ENCODE data around the gene RAB8B. TPM values are rescaled to one million over a fixed set of nuclear protein-coding genes. Genes with fewer than 3 reads are reported as not detected.

Gene RAB8B
- total and polyA plus RNA-seq, 2 donors from 2014 or later = 7.1 to 33.6 TPM

DNA sequence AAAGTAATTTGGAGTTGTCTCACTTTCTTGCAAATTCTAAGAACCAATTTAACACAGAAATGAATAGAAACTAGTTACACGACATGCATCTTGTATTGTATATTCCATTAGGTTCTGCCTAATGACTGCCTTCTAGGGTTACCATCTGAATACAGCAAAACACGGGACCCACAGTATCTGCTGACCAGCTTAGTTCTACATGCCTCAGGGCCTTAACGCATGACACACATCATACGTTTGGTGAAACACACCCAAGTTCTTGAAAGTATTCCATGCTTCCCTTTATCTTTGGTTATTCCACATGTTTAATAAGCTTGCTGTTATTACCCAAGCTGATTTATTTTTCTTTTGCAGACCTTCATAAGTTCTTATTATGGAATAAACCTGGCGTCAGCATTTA is 115.9 kb downstream of the RAB8B start:
- DNase-seq (no peak), FAIRE-seq (no peak)
- peak overlapping the region in 1 of 2 donors; percentile 52 for H3K27ac ChIP-seq (ENCODE audit: low read depth in 2 of 2, low read length in 2 of 2)
- TF ChIP-seq CTCF (IDR thresholded peaks at IDR 0.05; ENCODE audit: borderline replicate concordance, extremely low read depth, insufficient read depth) = no peak
- no peak overlapping the region for H3K4me3 ChIP-seq (ENCODE audit: low read length in 3 of 3)
- no peaks in the 10 kb centered on the region for H3K27me3 ChIP-seq (ENCODE audit: control insufficient read depth, insufficient read depth, low read length)
- no peaks in the 10 kb centered on the region for H3K36me3 ChIP-seq (ENCODE audit: control insufficient read depth in 2 of 3, insufficient read depth in 3 of 3, low read length in 3 of 3)
- no peak overlapping the region for H3K9ac ChIP-seq (ENCODE audit: low read length in 3 of 3)
- H3K9me3 ChIP-seq (ENCODE audit: control insufficient read depth in 2 of 3, insufficient read depth in 1 of 3, low read length in 3 of 3) = no peaks in the 10 kb centered on the region
- H3K4me1 ChIP-seq (ENCODE audit: control insufficient read depth in 2 of 3, insufficient read depth in 2 of 3, low read depth in 1 of 3, low read length in 3 of 3) = peaks cover 5 to 7% (median 6%) of the 10 kb centered on the region in 3 donors
- intact Hi-C loops (cut with DNase I) = no loop called here

- H3K36me3 ChIP-seq (ENCODE audit: control insufficient read depth in 2 of 3, insufficient read depth in 3 of 3, low read length in 3 of 3) = no peaks in the 10 kb centered on the region
- peak overlapping the region; percentile 18 to 52 for H3K27ac ChIP-seq (ENCODE audit: low read depth in 2 of 2, low read length in 2 of 2)
- H3K9ac ChIP-seq (ENCODE audit: low read length in 3 of 3) = no peak overlapping the region
- intact Hi-C loops (cut with DNase I) = no loop called here
- FAIRE-seq = peak; percentile 74
- no peak for TF ChIP-seq CTCF (IDR thresholded peaks at IDR 0.05; ENCODE audit: borderline replicate concordance, extremely low read depth, insufficient read depth)
- peaks cover 5 to 7% (median 6%) of the 10 kb centered on the region in 3 donors for H3K4me1 ChIP-seq (ENCODE audit: control insufficient read depth in 2 of 3, insufficient read depth in 2 of 3, low read depth in 1 of 3, low read length in 3 of 3)
- no peaks in the 10 kb centered on the region for H3K27me3 ChIP-seq (ENCODE audit: control insufficient read depth, insufficient read depth, low read length)
- DNase-seq = peak in 2 of 5 donors; percentile 24 to 64
- H3K4me3 ChIP-seq (ENCODE audit: low read length in 3 of 3) = no peak overlapping the region
- H3K9me3 ChIP-seq (ENCODE audit: control insufficient read depth in 2 of 3, insufficient read depth in 1 of 3, low read length in 3 of 3) = no peaks in the 10 kb centered on the region
Observed at GRCh38 chr15:63306492-63307073, 117.2 kb downstream of the RAB8B start.

DNA sequence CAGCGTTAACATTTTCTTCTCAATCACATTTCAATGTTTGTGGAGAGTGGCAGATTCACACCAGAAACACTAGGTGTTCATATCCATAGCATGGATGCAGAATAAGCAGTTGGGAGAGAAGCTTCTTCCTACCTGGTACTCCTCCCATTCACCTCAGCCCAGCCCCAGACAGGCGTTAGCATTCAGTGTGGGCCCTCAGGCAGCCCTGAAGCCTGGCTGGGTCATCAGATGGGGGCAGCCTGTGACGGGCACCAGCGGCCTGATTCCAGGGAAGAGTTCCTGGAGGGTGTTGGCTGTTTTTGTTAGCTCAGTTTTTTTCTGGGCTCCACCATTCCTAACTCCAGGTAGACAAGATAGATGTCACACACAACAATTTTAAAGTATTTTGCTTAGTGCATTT is 119.1 kb downstream of the RAB8B start:
- intact Hi-C loops (cut with DNase I) = no loop called here
- Histone ChIP-seq H3K4me1 (ENCODE audit: control insufficient read depth in 2 of 3, insufficient read depth in 2 of 3, low read depth in 1 of 3, low read length in 3 of 3) (peaks cover 5 to 7% (median 6%) of the 10 kb centered on the region in 3 donors), H3K27ac (ENCODE audit: low read depth in 2 of 2, low read length in 2 of 2) (no peak overlapping the region), H3K9ac (ENCODE audit: low read length in 3 of 3) (no peak overlapping the region), H3K9me3 (ENCODE audit: control insufficient read depth in 2 of 3, insufficient read depth in 1 of 3, low read length in 3 of 3) (no peaks in the 10 kb centered on the region), H3K36me3 (ENCODE audit: control insufficient read depth in 2 of 3, insufficient read depth in 3 of 3, low read length in 3 of 3) (no peaks in the 10 kb centered on the region), H3K4me3 (ENCODE audit: low read length in 3 of 3) (no peak overlapping the region), H3K27me3 (ENCODE audit: control insufficient read depth, insufficient read depth, low read length) (no peaks in the 10 kb centered on the region)
- no peak for DNase-seq
- no peak for FAIRE-seq
- TF ChIP-seq CTCF (IDR thresholded peaks at IDR 0.05; ENCODE audit: borderline replicate concordance, extremely low read depth, insufficient read depth) = no peak

GRCh38 chr15:63308947-63309346 is 119.5 kb downstream of the RAB8B start:
- no peak overlapping the region for H3K9ac ChIP-seq (ENCODE audit: low read length in 3 of 3)
- H3K27me3 ChIP-seq (ENCODE audit: control insufficient read depth, insufficient read depth, low read length) = no peaks in the 10 kb centered on the region
- H3K9me3 ChIP-seq (ENCODE audit: control insufficient read depth in 2 of 3, insufficient read depth in 1 of 3, low read length in 3 of 3) = no peaks in the 10 kb centered on the region
- no peak overlapping the region for H3K4me3 ChIP-seq (ENCODE audit: low read length in 3 of 3)
- FAIRE-seq (no peak), DNase-seq (no peak)
- intact Hi-C loops (cut with DNase I) = no loop called here
- peaks cover 5 to 7% (median 6%) of the 10 kb centered on the region in 3 donors for H3K4me1 ChIP-seq (ENCODE audit: control insufficient read depth in 2 of 3, insufficient read depth in 2 of 3, low read depth in 1 of 3, low read length in 3 of 3)
- H3K27ac ChIP-seq (ENCODE audit: low read depth in 2 of 2, low read length in 2 of 2) = no peak overlapping the region
- no peaks in the 10 kb centered on the region for H3K36me3 ChIP-seq (ENCODE audit: control insufficient read depth in 2 of 3, insufficient read depth in 3 of 3, low read length in 3 of 3)
- TF ChIP-seq CTCF (IDR thresholded peaks at IDR 0.05; ENCODE audit: borderline replicate concordance, extremely low read depth, insufficient read depth) = no peak
